HepG2 (cell line): ENCODE measurements around the gene KLHL36. TPM values are rescaled to one million over a fixed set of nuclear protein-coding genes. Genes with fewer than 3 reads are reported as not detected.

Source experiments
- CCAR2 ChIP-seq: fragments of 200-400 bp; formaldehyde crosslinking; optimal IDR thresholded peaks from 2 replicates; pipeline ENCODE3; 2018; ENCODE audit warnings: low read depth, mild to moderate bottlenecking, low read length, moderate library complexity
- MAFK ChIP-seq, 2 experiments: IDR thresholded peaks in 1 of 2; conservative IDR thresholded peaks in 1 of 2; 2 replicates each; pipeline ENCODE4 v1.6.1; 2011; ENCODE audit warnings: improper control_type of control experiment in 2 of 2, low read length in 2 of 2
- PRDM4 ChIP-seq: sonication (generic); formaldehyde crosslinking; IDR thresholded peaks from 2 replicates; pipeline ENCODE4 v1.9.0; 2021; ENCODE audit warnings: missing genetic modification reagents, borderline replicate concordance
- PTBP1 ChIP-seq: fragments of 200-400 bp; formaldehyde crosslinking; IDR thresholded peaks from 2 replicates; pipeline ENCODE4 v1.6.1; 2018; ENCODE audit warnings: low read length, low read depth; ENCODE audit not compliant: poor library complexity, severe bottlenecking
- SALL2 ChIP-seq: sonication (generic); formaldehyde crosslinking; IDR thresholded peaks from 2 replicates; pipeline ENCODE4 v1.8.1; 2023; ENCODE audit warnings: mild to moderate bottlenecking, missing genetic modification reagents, inconsistent platforms
- SRF ChIP-seq: IDR thresholded peaks from 2 replicates; pipeline ENCODE4 v1.6.1; 2011; ENCODE audit warnings: mild to moderate bottlenecking, low read depth, low read length, moderate library complexity
- TCF7 ChIP-seq: sonication (generic); IDR thresholded peaks from 2 replicates; pipeline ENCODE4 v1.6.1; 2016; ENCODE audit warnings: antibody characterized with exemption, low read depth
- XRCC5 ChIP-seq: fragments of 200-400 bp; formaldehyde crosslinking; optimal IDR thresholded peaks from 2 replicates; pipeline ENCODE3; 2017; ENCODE audit warnings: mild to moderate bottlenecking, low read length
- YEATS4 ChIP-seq: sonication (generic); formaldehyde crosslinking; IDR thresholded peaks from 2 replicates; pipeline ENCODE4 v1.4.0; 2020; ENCODE audit warnings: missing genetic modification reagents, borderline replicate concordance
- ZBTB25 ChIP-seq: IDR thresholded peaks from 2 replicates; pipeline ENCODE4 v1.6.1; 2018; ENCODE audit warnings: missing genetic modification reagents
- ZMYM3 ChIP-seq: sonication (generic); formaldehyde crosslinking; IDR thresholded peaks from 2 replicates; pipeline ENCODE4 v1.5.1; 2020; ENCODE audit warnings: mild to moderate bottlenecking, missing genetic modification reagents
- ZNF510 ChIP-seq: sonication (generic); formaldehyde crosslinking; IDR thresholded peaks from 2 replicates; pipeline ENCODE4 v1.4.0; 2020; ENCODE audit warnings: low read depth, mild to moderate bottlenecking, missing genetic modification reagents
- ZNF589 ChIP-seq: sonication (generic); formaldehyde crosslinking; conservative IDR thresholded peaks from 2 replicates; pipeline ENCODE4 v1.8.0; 2022; ENCODE audit warnings: mild to moderate bottlenecking, moderate library complexity, missing genetic modification reagents
- ZNF619 ChIP-seq: sonication (generic); formaldehyde crosslinking; IDR thresholded peaks from 2 replicates; pipeline ENCODE4 v1.4.0; 2020; ENCODE audit warnings: mild to moderate bottlenecking, missing genetic modification reagents
- polyA plus RNA-seq, 8 experiments: library from polyadenylated mRNA; depleted of rRNA in 3 of 8; stranded (reverse) in 7 of 8; unstranded in 1 of 8; fragments of >200 nt; fragmentation: Illumina TruSeq in 4 of 8; extraction: Trizol in 4 of 8; gene quantifications; 2 replicates each; pipeline versions ENCODE4 v1.2.1 to v1.2.3, GENCODE V29; 2011 to 2016; ENCODE audit warnings: low read depth in 4 of 8, missing spikeins in 1 of 8, mixed read lengths in 1 of 8; ENCODE audit not compliant: insufficient read depth in 1 of 8
- total RNA-seq, 5 experiments: library from RNA; depleted of rRNA; stranded (reverse); fragments of >200 nt; fragmentation: Illumina TruSeq; extraction: Trizol; gene quantifications; 2 replicates each; pipeline ENCODE4 v1.2.3, GENCODE V29; 2016; ENCODE audit warnings: low read depth in 1 of 5
- TF ChIP-seq, protein P1 (sequence below): sonication (generic); formaldehyde crosslinking; IDR thresholded peaks from 2 replicates; pipeline ENCODE4 v1.5.1; 2020; ENCODE audit warnings: mild to moderate bottlenecking, missing genetic modification reagents, moderate library complexity
- TF ChIP-seq, protein P2 (sequence below): sonication (generic); formaldehyde crosslinking; IDR thresholded peaks from 2 replicates; pipeline ENCODE4 v1.8.0; 2022; ENCODE audit warnings: mild to moderate bottlenecking, missing genetic modification reagents, moderate library complexity
- TF ChIP-seq, protein P3 (sequence below): sonication (generic); formaldehyde crosslinking; IDR thresholded peaks from 2 replicates; pipeline ENCODE4 v1.5.1; 2020; ENCODE audit warnings: mild to moderate bottlenecking, missing genetic modification reagents, moderate library complexity

The KLHL36 gene
- total and polyA plus RNA-seq, 2 of the 13 experiments (the other 11 are each of a cell fraction or from before 2014, with no cell fraction given) = 24.3 to 26.0 TPM

GRCh38 chr16:84599521-84600202, 48.6 kb upstream of the KLHL36 start (continued):
- TF ChIP-seq, protein P1, sequence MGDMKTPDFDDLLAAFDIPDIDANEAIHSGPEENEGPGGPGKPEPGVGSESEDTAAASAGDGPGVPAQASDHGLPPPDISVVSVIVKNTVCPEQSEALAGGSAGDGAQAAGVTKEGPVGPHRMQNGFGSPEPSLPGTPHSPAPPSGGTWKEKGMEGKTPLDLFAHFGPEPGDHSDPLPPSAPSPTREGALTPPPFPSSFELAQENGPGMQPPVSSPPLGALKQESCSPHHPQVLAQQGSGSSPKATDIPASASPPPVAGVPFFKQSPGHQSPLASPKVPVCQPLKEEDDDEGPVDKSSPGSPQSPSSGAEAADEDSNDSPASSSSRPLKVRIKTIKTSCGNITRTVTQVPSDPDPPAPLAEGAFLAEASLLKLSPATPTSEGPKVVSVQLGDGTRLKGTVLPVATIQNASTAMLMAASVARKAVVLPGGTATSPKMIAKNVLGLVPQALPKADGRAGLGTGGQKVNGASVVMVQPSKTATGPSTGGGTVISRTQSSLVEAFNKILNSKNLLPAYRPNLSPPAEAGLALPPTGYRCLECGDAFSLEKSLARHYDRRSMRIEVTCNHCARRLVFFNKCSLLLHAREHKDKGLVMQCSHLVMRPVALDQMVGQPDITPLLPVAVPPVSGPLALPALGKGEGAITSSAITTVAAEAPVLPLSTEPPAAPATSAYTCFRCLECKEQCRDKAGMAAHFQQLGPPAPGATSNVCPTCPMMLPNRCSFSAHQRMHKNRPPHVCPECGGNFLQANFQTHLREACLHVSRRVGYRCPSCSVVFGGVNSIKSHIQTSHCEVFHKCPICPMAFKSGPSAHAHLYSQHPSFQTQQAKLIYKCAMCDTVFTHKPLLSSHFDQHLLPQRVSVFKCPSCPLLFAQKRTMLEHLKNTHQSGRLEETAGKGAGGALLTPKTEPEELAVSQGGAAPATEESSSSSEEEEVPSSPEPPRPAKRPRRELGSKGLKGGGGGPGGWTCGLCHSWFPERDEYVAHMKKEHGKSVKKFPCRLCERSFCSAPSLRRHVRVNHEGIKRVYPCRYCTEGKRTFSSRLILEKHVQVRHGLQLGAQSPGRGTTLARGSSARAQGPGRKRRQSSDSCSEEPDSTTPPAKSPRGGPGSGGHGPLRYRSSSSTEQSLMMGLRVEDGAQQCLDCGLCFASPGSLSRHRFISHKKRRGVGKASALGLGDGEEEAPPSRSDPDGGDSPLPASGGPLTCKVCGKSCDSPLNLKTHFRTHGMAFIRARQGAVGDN (CRISPR knock-in tag) = peak; percentile 78
- no peak for TF ChIP-seq SALL2 (CRISPR knock-in tag)
- peak; percentile 48 for TF ChIP-seq CCAR2
- TF ChIP-seq ZBTB25 (CRISPR knock-in tag) = peak; percentile 63; the same call in 1 of the 2 replicates
- TF ChIP-seq ZNF619 = 0 out of 2 replicates have a peak, but pooled peaks have one; percentile 24
- TF ChIP-seq, protein P2, sequence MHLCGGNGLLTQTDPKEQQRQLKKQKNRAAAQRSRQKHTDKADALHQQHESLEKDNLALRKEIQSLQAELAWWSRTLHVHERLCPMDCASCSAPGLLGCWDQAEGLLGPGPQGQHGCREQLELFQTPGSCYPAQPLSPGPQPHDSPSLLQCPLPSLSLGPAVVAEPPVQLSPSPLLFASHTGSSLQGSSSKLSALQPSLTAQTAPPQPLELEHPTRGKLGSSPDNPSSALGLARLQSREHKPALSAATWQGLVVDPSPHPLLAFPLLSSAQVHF (CRISPR knock-in tag) = no peak
- no peak for TF ChIP-seq ZNF510 (CRISPR knock-in tag)
- peak; percentile 51; the same call in 1 of the 2 replicates for TF ChIP-seq TCF7
- TF ChIP-seq, protein P3, sequence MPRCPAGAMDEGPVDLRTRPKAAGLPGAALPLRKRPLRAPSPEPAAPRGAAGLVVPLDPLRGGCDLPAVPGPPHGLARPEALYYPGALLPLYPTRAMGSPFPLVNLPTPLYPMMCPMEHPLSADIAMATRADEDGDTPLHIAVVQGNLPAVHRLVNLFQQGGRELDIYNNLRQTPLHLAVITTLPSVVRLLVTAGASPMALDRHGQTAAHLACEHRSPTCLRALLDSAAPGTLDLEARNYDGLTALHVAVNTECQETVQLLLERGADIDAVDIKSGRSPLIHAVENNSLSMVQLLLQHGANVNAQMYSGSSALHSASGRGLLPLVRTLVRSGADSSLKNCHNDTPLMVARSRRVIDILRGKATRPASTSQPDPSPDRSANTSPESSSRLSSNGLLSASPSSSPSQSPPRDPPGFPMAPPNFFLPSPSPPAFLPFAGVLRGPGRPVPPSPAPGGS (CRISPR knock-in tag) = no peak
- TF ChIP-seq YEATS4 (CRISPR knock-in tag) = no peak; the same call in 1 of the 2 replicates
- TF ChIP-seq PTBP1 = no peak
- TF ChIP-seq SRF = no peak
- peak; percentile 65; the same call in 1 of the 2 replicates for TF ChIP-seq ZMYM3
- TF ChIP-seq XRCC5 = peak; percentile 46
- TF ChIP-seq ZNF589 (CRISPR knock-in tag) = no peak
- no peak for TF ChIP-seq PRDM4
- peak; percentile 63 to 64 for TF ChIP-seq MAFK (conservative IDR thresholded peaks at IDR 0.05 in 1 of 2, IDR thresholded peaks at IDR 0.05 in 1 of 2; ENCODE audit: low read length in 2 of 2)
